Measurements from ENCODE around the gene FUT4.

DNA sequence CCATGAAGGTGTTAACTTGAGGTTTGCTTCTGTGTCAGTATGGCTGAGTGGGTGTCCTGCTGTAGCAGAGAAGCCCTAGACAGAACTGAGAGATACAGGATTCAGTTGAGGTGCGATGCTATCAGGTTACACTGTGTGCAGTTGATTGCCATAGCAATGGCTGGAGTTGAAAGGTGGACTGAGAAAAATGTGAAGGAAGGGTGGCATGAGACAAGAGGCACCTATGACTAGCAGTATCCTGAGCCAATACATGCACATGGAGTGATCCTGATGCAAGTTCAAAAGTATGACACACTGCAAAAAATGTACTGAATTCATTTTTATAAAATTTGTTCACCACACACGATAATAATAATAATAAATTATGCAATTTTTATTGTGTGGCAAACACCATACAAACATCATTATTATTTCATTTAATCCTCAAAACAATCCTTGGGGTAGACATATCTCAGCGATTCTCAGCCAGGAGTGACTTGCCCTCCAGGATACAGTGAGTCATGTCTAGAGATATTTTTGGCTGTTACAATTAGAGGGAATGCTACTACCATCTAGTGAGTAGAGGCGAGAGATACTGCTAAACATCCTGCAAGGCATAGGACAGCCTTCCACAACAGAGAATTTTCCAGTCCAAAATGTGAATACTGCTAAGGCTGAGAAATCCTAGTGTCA, 19.6 kb downstream of the FUT4 start:
- TF ChIP-seq, protein P1, sequence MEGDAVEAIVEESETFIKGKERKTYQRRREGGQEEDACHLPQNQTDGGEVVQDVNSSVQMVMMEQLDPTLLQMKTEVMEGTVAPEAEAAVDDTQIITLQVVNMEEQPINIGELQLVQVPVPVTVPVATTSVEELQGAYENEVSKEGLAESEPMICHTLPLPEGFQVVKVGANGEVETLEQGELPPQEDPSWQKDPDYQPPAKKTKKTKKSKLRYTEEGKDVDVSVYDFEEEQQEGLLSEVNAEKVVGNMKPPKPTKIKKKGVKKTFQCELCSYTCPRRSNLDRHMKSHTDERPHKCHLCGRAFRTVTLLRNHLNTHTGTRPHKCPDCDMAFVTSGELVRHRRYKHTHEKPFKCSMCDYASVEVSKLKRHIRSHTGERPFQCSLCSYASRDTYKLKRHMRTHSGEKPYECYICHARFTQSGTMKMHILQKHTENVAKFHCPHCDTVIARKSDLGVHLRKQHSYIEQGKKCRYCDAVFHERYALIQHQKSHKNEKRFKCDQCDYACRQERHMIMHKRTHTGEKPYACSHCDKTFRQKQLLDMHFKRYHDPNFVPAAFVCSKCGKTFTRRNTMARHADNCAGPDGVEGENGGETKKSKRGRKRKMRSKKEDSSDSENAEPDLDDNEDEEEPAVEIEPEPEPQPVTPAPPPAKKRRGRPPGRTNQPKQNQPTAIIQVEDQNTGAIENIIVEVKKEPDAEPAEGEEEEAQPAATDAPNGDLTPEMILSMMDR (IDR thresholded peaks at IDR 0.05), result no peak
- TF ChIP-seq NR2C2 (CRISPR knock-in tag; IDR thresholded peaks at IDR 0.05) (no peak), SP1 (CRISPR knock-in tag; conservative IDR thresholded peaks at IDR 0.05) (no peak), FOXP4 (CRISPR knock-in tag; IDR thresholded peaks at IDR 0.05) (no peak), NFYB (CRISPR knock-in tag; conservative IDR thresholded peaks at IDR 0.05; ENCODE audit: low read depth) (no peak), HMGXB4 (CRISPR knock-in tag; IDR thresholded peaks at IDR 0.05) (no peak), CREM (CRISPR knock-in tag; IDR thresholded peaks at IDR 0.05) (no peak), FOXK1 (CRISPR knock-in tag; IDR thresholded peaks at IDR 0.05) (no peak), CDX4 (CRISPR knock-in tag; IDR thresholded peaks at IDR 0.05; ENCODE audit: borderline replicate concordance) (no peak)
- TF ChIP-seq, protein P2, sequence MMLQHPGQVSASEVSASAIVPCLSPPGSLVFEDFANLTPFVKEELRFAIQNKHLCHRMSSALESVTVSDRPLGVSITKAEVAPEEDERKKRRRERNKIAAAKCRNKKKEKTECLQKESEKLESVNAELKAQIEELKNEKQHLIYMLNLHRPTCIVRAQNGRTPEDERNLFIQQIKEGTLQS (CRISPR knock-in tag; conservative IDR thresholded peaks at IDR 0.05), result no peak
- TF ChIP-seq, protein P3, sequence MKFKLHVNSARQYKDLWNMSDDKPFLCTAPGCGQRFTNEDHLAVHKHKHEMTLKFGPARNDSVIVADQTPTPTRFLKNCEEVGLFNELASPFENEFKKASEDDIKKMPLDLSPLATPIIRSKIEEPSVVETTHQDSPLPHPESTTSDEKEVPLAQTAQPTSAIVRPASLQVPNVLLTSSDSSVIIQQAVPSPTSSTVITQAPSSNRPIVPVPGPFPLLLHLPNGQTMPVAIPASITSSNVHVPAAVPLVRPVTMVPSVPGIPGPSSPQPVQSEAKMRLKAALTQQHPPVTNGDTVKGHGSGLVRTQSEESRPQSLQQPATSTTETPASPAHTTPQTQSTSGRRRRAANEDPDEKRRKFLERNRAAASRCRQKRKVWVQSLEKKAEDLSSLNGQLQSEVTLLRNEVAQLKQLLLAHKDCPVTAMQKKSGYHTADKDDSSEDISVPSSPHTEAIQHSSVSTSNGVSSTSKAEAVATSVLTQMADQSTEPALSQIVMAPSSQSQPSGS (CRISPR knock-in tag; IDR thresholded peaks at IDR 0.05; ENCODE audit: borderline replicate concordance, low read depth), result no peak
- TF ChIP-seq, protein P4, sequence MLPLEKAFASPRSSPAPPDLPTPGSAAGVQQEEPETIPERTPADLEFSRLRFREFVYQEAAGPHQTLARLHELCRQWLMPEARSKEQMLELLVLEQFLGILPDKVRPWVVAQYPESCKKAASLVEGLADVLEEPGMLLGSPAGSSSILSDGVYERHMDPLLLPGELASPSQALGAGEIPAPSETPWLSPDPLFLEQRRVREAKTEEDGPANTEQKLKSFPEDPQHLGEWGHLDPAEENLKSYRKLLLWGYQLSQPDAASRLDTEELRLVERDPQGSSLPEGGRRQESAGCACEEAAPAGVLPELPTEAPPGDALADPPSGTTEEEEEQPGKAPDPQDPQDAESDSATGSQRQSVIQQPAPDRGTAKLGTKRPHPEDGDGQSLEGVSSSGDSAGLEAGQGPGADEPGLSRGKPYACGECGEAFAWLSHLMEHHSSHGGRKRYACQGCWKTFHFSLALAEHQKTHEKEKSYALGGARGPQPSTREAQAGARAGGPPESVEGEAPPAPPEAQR (CRISPR knock-in tag; IDR thresholded peaks at IDR 0.05), result no peak
- TF ChIP-seq, protein P5, sequence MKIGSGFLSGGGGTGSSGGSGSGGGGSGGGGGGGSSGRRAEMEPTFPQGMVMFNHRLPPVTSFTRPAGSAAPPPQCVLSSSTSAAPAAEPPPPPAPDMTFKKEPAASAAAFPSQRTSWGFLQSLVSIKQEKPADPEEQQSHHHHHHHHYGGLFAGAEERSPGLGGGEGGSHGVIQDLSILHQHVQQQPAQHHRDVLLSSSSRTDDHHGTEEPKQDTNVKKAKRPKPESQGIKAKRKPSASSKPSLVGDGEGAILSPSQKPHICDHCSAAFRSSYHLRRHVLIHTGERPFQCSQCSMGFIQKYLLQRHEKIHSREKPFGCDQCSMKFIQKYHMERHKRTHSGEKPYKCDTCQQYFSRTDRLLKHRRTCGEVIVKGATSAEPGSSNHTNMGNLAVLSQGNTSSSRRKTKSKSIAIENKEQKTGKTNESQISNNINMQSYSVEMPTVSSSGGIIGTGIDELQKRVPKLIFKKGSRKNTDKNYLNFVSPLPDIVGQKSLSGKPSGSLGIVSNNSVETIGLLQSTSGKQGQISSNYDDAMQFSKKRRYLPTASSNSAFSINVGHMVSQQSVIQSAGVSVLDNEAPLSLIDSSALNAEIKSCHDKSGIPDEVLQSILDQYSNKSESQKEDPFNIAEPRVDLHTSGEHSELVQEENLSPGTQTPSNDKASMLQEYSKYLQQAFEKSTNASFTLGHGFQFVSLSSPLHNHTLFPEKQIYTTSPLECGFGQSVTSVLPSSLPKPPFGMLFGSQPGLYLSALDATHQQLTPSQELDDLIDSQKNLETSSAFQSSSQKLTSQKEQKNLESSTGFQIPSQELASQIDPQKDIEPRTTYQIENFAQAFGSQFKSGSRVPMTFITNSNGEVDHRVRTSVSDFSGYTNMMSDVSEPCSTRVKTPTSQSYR (CRISPR knock-in tag; IDR thresholded peaks at IDR 0.05), result no peak

Data from WTC11 (cell line).